ENCODE results near the gene KRI1. TPM values are rescaled to one million over a fixed set of nuclear protein-coding genes. Genes with fewer than 3 reads are reported as not detected.
A peak's percentile ranks its signal among the peaks of the same experiment; 100 is the strongest.

KRI1 gene
- polyA plus RNA-seq, 1 donor from 2014 or later, result 35.6 TPM

GRCh38 chr19:10525636-10526035 is 40.2 kb downstream of the KRI1 start:
- no peak overlapping the region for H3K4me3 Mint-ChIP-seq
- H3K4me1 Mint-ChIP-seq, result no peaks in the 10 kb centered on the region
- H3K27ac Mint-ChIP-seq, result no peak overlapping the region

GRCh38 chr19:10523135-10523636 is 42.6 kb downstream of the KRI1 start:
- H3K4me1 Mint-ChIP-seq, result peaks cover 8 to 11% (median 9%) of the 10 kb centered on the region in 3 donors
- peak overlapping the region in 2 of 3 donors; percentile 39 to 53 for H3K27ac Mint-ChIP-seq
- H3K27me3 Mint-ChIP-seq, result peaks cover 15% of the 10 kb centered on the region
- peaks cover 0 to 1% (median 0%) of the 10 kb centered on the region in 3 donors for H3K9me3 Mint-ChIP-seq
- no peak overlapping the region for H3K4me3 Mint-ChIP-seq
- no peaks in the 10 kb centered on the region for H3K36me3 Mint-ChIP-seq

More at GRCh38 chr19:10525636-10526035, 40.2 kb downstream of the KRI1 start:
- Mint-ChIP-seq H3K36me3 (peaks cover 1% of the 10 kb centered on the region), H3K27me3 (peaks cover 3% of the 10 kb centered on the region), H3K9me3 (peaks cover 0 to 1% (median 0%) of the 10 kb centered on the region in 3 donors)

GRCh38 chr19:10521461-10522171 is 44.2 kb downstream of the KRI1 start:
- Mint-ChIP-seq H3K4me3 (no peak overlapping the region), H3K27ac (no peak overlapping the region), H3K36me3 (no peaks in the 10 kb centered on the region), H3K27me3 (peaks cover 23% of the 10 kb centered on the region), H3K4me1 (peaks cover 14 to 18% (median 14%) of the 10 kb centered on the region in 3 donors), H3K9me3 (peaks cover 0 to 1% (median 0%) of the 10 kb centered on the region in 3 donors)

GRCh38 chr19:10520652-10521318 is 45.0 kb downstream of the KRI1 start:
- Mint-ChIP-seq H3K27ac (no peak overlapping the region), H3K36me3 (no peaks in the 10 kb centered on the region), H3K4me3 (peak overlapping the region in 1 of 4 donors; percentile 65), H3K9me3 (peaks cover 0 to 1% (median 0%) of the 10 kb centered on the region in 3 donors), H3K4me1 (peaks cover 14 to 20% (median 14%) of the 10 kb centered on the region in 3 donors), H3K27me3 (peaks cover 30% of the 10 kb centered on the region)

- Mint-ChIP-seq H3K9me3 (no peaks in the 10 kb centered on the region), H3K36me3 (no peaks in the 10 kb centered on the region), H3K27ac (peak overlapping the region in 2 of 3 donors; percentile 82 to 90), H3K4me1 (peaks cover 14 to 20% (median 14%) of the 10 kb centered on the region in 3 donors), H3K27me3 (peaks cover 41% of the 10 kb centered on the region), H3K4me3 (peak overlapping the region in 2 of 4 donors; percentile 62 to 72)
Measured at GRCh38 chr19:10519421-10519820, 46.4 kb downstream of the KRI1 start.

- H3K27ac Mint-ChIP-seq, result peak overlapping the region; percentile 82 to 90 (median 89)
- no peaks in the 10 kb centered on the region for H3K36me3 Mint-ChIP-seq
- no peaks in the 10 kb centered on the region for H3K9me3 Mint-ChIP-seq
- H3K4me3 Mint-ChIP-seq, result peak overlapping the region; percentile 62 to 87 (median 74)
- peaks cover 14 to 20% (median 15%) of the 10 kb centered on the region in 3 donors for H3K4me1 Mint-ChIP-seq
- H3K27me3 Mint-ChIP-seq, result peaks cover 43% of the 10 kb centered on the region
Measured at GRCh38 chr19:10518444-10519361, 47.1 kb downstream of the KRI1 start.

GRCh38 chr19:10517760-10518443 is 47.9 kb downstream of the KRI1 start:
- H3K4me3 Mint-ChIP-seq, result peak overlapping the region; percentile 62 to 87 (median 74)
- peaks cover 0 to 2% (median 0%) of the 10 kb centered on the region in 3 donors for H3K9me3 Mint-ChIP-seq
- H3K27me3 Mint-ChIP-seq, result peaks cover 50% of the 10 kb centered on the region
- H3K27ac Mint-ChIP-seq, result peak overlapping the region; percentile 79 to 90 (median 89)
- peaks cover 14 to 20% (median 19%) of the 10 kb centered on the region in 3 donors for H3K4me1 Mint-ChIP-seq
- no peaks in the 10 kb centered on the region for H3K36me3 Mint-ChIP-seq

GRCh38 chr19:10517361-10517759 is 48.5 kb downstream of the KRI1 start, which contains the start of gene S1PR5:
Gene S1PR5, minus strand, starts transcription at chr19:10517447. Its CDS starts 2,436 bp downstream, at chr19:10515011.
- Mint-ChIP-seq H3K4me3 (peak within 1 kb of the TSS; percentile 64 to 90 (median 76)), H3K9me3 (peaks cover 0 to 2% (median 0%) of the 10 kb centered on the region in 3 donors), H3K27ac (peak within 1 kb of the TSS; percentile 79 to 92 (median 89)), H3K27me3 (peaks cover 50% of the 10 kb centered on the region), H3K4me1 (peaks cover 14 to 20% (median 19%) of the 10 kb centered on the region in 3 donors), H3K36me3 (no peaks in the 10 kb centered on the region)

- Mint-ChIP-seq H3K27ac (peak overlapping the region in 2 of 3 donors; percentile 11 to 92), H3K27me3 (peaks cover 49% of the 10 kb centered on the region), H3K9me3 (peaks cover 0 to 2% (median 0%) of the 10 kb centered on the region in 3 donors), H3K36me3 (no peaks in the 10 kb centered on the region), H3K4me3 (peak overlapping the region in 3 of 4 donors; percentile 16 to 90 (median 64)), H3K4me1 (peaks cover 14 to 20% (median 19%) of the 10 kb centered on the region in 3 donors)
Measured at GRCh38 chr19:10516671-10517286, 49.0 kb downstream of the KRI1 start.

- no peaks in the 10 kb centered on the region for H3K36me3 Mint-ChIP-seq
- peak overlapping the region in 2 of 3 donors; percentile 0 to 11 for H3K27ac Mint-ChIP-seq
- peak overlapping the region in 2 of 4 donors; percentile 14 to 29 for H3K4me3 Mint-ChIP-seq
- peaks cover 14 to 20% (median 19%) of the 10 kb centered on the region in 3 donors for H3K4me1 Mint-ChIP-seq
- peaks cover 49% of the 10 kb centered on the region for H3K27me3 Mint-ChIP-seq
- peaks cover 0 to 2% (median 0%) of the 10 kb centered on the region in 3 donors for H3K9me3 Mint-ChIP-seq
Measured at GRCh38 chr19:10516064-10516385, 49.8 kb downstream of the KRI1 start.

- H3K4me1 Mint-ChIP-seq, result peaks cover 14 to 19% (median 18%) of the 10 kb centered on the region in 3 donors
- peaks cover 52% of the 10 kb centered on the region for H3K27me3 Mint-ChIP-seq
- peak overlapping the region in 2 of 3 donors; percentile 59 to 69 for H3K27ac Mint-ChIP-seq
- H3K4me3 Mint-ChIP-seq, result peak overlapping the region in 2 of 4 donors; percentile 63 to 82
- no peaks in the 10 kb centered on the region for H3K36me3 Mint-ChIP-seq
- H3K9me3 Mint-ChIP-seq, result peaks cover 0 to 2% (median 0%) of the 10 kb centered on the region in 3 donors
Measured at GRCh38 chr19:10514211-10515145, 51.3 kb downstream of the KRI1 start.

- H3K4me3 Mint-ChIP-seq, result peak overlapping the region in 3 of 4 donors; percentile 19 to 23 (median 22)
- H3K27ac Mint-ChIP-seq, result peak overlapping the region in 2 of 3 donors; percentile 6 to 17
- no peaks in the 10 kb centered on the region for H3K36me3 Mint-ChIP-seq
- H3K27me3 Mint-ChIP-seq, result peaks cover 43% of the 10 kb centered on the region
- peaks cover 8 to 11% (median 10%) of the 10 kb centered on the region in 3 donors for H3K4me1 Mint-ChIP-seq
- peaks cover 0 to 2% (median 0%) of the 10 kb centered on the region in 3 donors for H3K9me3 Mint-ChIP-seq
Measured at GRCh38 chr19:10513223-10513622, 52.6 kb downstream of the KRI1 start.

Measured in IgD-negative memory B cell (primary cell).